ENCODE data around the gene SPDEF. TPM values are rescaled to one million over a fixed set of nuclear protein-coding genes. Genes with fewer than 3 reads are reported as not detected.

SPDEF gene
- total RNA-seq, 1 donor from 2014 or later = not detected

DNA sequence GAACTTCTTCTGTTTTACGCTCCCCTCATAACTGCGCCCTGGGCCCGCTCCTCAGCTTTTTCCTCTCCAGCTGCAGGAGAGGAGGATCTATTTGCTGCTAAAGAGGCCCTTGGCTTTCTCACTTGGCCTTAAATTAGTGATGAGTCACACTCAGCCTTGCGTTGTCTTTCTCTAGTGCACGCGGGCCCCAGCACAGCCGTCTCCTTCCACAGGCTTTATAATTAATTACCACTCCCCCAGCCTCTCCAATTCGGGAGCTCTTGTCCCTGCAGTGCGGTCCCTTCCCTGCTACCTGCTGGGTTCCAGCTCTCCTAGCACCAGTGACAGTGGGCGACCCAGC, 65.1 kb downstream of the SPDEF start:
- no peaks in the 10 kb centered on the region for H3K27me3 ChIP-seq
- intact Hi-C loops (cut with DNase I) = no loop called here
- H3K9me3 ChIP-seq = no peaks in the 10 kb centered on the region
- TF ChIP-seq, protein P1, sequence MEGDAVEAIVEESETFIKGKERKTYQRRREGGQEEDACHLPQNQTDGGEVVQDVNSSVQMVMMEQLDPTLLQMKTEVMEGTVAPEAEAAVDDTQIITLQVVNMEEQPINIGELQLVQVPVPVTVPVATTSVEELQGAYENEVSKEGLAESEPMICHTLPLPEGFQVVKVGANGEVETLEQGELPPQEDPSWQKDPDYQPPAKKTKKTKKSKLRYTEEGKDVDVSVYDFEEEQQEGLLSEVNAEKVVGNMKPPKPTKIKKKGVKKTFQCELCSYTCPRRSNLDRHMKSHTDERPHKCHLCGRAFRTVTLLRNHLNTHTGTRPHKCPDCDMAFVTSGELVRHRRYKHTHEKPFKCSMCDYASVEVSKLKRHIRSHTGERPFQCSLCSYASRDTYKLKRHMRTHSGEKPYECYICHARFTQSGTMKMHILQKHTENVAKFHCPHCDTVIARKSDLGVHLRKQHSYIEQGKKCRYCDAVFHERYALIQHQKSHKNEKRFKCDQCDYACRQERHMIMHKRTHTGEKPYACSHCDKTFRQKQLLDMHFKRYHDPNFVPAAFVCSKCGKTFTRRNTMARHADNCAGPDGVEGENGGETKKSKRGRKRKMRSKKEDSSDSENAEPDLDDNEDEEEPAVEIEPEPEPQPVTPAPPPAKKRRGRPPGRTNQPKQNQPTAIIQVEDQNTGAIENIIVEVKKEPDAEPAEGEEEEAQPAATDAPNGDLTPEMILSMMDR (IDR thresholded peaks at IDR 0.05) = no peak
- no peak for TF ChIP-seq POLR2AphosphoS5 (IDR thresholded peaks at IDR 0.05; ENCODE audit: insufficient read depth in 1 of 2, low read depth in 1 of 2)
- TF ChIP-seq POLR2A (IDR thresholded peaks at IDR 0.05) = no peak
- no peak overlapping the region for H3K27ac ChIP-seq
- H3K4me3 ChIP-seq = peak overlapping the region in 1 of 2 donors; percentile 10
- H3K4me1 ChIP-seq = no peaks in the 10 kb centered on the region
- no peaks in the 10 kb centered on the region for H3K36me3 ChIP-seq
- no peak for DNase-seq (ENCODE audit: extremely low spot score in 2 of 2)

DNA sequence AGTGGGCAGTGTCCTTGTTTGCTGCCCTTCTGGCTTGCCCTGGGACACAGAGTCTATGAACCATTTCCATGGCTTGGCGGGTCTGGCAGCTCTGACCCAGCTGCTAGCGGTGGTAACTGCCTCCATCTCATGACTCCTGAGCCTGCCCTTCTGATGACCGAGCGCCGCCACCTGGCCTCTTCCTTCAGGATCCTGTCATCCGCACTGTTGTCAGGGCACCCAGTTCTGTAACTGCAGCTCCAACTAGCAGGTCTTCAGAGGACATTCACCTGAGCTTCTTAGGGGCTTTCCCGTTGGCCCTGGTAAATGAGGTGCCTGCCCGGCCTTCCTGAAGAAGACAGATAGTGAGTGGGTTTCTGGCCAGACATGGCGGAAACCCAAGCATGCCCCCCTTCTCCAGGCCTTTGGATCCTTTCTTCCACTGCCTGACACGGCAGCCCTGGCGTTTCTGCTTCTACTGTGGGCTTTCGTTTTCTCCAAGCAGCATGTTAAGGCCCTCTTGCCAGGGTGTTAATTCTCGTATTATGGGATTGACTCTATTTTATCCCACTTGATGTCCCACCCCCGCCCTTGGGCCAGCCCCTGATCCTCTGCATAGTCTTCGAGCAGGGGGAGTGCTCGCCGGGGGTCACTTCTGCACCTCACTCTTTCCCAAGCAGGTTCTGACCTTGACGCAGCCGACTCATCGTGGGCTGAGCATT, 65.6 kb downstream of the SPDEF start:
- Histone ChIP-seq H3K4me1 (no peaks in the 10 kb centered on the region), H3K9me3 (no peaks in the 10 kb centered on the region), H3K36me3 (no peaks in the 10 kb centered on the region), H3K27me3 (no peaks in the 10 kb centered on the region), H3K4me3 (peak overlapping the region in 1 of 2 donors; percentile 10), H3K27ac (no peak overlapping the region)
- TF ChIP-seq, protein P1 (IDR thresholded peaks at IDR 0.05) = no peak
- TF ChIP-seq POLR2A (IDR thresholded peaks at IDR 0.05) = no peak
- no peak for TF ChIP-seq POLR2AphosphoS5 (IDR thresholded peaks at IDR 0.05; ENCODE audit: insufficient read depth in 1 of 2, low read depth in 1 of 2)
- no peak for DNase-seq (ENCODE audit: extremely low spot score in 2 of 2)
- intact Hi-C loops (cut with DNase I) = no loop called here

DNA sequence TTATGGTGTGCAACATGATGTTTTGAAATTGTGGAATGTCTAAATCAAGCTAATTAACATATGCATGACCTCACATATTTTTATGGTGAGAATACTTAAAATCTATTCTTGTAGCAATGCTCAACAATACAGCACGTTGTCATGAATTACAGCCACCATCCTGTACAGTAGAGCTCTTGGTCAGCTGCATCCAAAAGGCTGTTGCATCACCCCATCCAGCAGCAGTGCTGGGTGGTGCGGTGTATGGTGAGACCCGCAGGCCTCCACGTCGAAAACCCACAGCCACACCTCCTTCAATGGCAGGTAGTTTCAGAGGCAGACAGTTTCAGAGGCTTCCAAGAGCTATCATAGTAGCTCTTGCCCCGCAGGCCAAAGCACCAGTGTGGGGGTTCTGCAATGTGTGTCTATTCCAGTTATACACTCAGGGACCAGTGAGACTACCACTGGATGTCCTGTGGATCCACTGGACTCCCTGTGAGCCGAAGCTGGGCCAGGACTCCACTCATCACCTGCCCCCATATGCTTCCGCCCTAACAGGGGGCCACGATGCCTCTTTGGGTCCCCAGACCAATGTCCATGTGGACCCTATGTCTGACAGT, 66.8 kb downstream of the SPDEF start:
- no peaks in the 10 kb centered on the region for H3K9me3 ChIP-seq
- H3K27ac ChIP-seq = no peak overlapping the region
- H3K36me3 ChIP-seq = no peaks in the 10 kb centered on the region
- no peaks in the 10 kb centered on the region for H3K4me1 ChIP-seq
- no peak overlapping the region for H3K4me3 ChIP-seq
- no peak for DNase-seq (ENCODE audit: extremely low spot score in 2 of 2)
- intact Hi-C loops (cut with DNase I) = no loop called here
- TF ChIP-seq POLR2A (IDR thresholded peaks at IDR 0.05) = no peak
- TF ChIP-seq, protein P1 (IDR thresholded peaks at IDR 0.05) = no peak
- TF ChIP-seq POLR2AphosphoS5 (IDR thresholded peaks at IDR 0.05; ENCODE audit: insufficient read depth in 1 of 2, low read depth in 1 of 2) = no peak
- no peaks in the 10 kb centered on the region for H3K27me3 ChIP-seq

Other genes starting within 250 kb of the SPDEF start
- gene NUDT3, start 163.7 kb downstream of the SPDEF start, total RNA-seq = 27.0 TPM
- 2,671 TPM for gene RPS10, start 130.3 kb downstream of the SPDEF start, total RNA-seq
- 0.74 TPM for gene PACSIN1, start 90.3 kb downstream of the SPDEF start, total RNA-seq
- 48.4 TPM for gene ILRUN, start 140.4 kb upstream of the SPDEF start, total RNA-seq
- gene SNRPC, start 201.2 kb upstream of the SPDEF start, total RNA-seq = 77.3 TPM
- 10.1 TPM for gene BLTP3A, start 235.8 kb upstream of the SPDEF start, total RNA-seq

Data from vagina (tissue), 2 donors.